Vagina (tissue), 2 donors: Measurements from ENCODE around the gene KDM2A. TPM values are rescaled to one million over a fixed set of nuclear protein-coding genes. Genes with fewer than 3 reads are reported as not detected.

Experiments used
- DNase-seq, 2 donors: peaks; one replicate each; pipeline ENCODE4 v3.0.0-alpha.2; 2017; ENCODE audit errors: extremely low spot score in 2 of 2
- H3K27ac ChIP-seq: fragments of 200-600 bp; sonication (generic); one replicate; pipeline ENCODE4 v1.5.1; 2019
- H3K27me3 ChIP-seq: fragments of 200-600 bp; sonication (generic); one replicate; pipeline ENCODE4 v1.5.1; 2019
- H3K36me3 ChIP-seq, 2 donors: fragments of 200-600 bp; sonication (generic); one replicate each; pipeline ENCODE4 v1.5.1; 2017 to 2019
- H3K4me1 ChIP-seq: fragments of 200-600 bp; sonication (generic); one replicate; pipeline ENCODE4 v1.5.1; 2019
- H3K4me3 ChIP-seq, 2 donors: fragments of 200-600 bp; sonication (generic); 1 replicate in 1 of 2; 2 replicates in 1 of 2; pipeline ENCODE4 v1.5.1; 2016 to 2019
- H3K9me3 ChIP-seq: fragments of 200-600 bp; sonication (generic); one replicate; pipeline ENCODE4 v1.5.1; 2019
- CTCF ChIP-seq, 3 experiments: fragments of 450-650 bp in 2 of 3; fragments of 200-600 bp in 1 of 3; sonication (generic) in 1 of 3; IDR thresholded peaks; one replicate each; pipeline ENCODE4 v1.5.1; 2017 to 2019; ENCODE audit warnings: antibody characterized with exemption in 3 of 3, mild to moderate bottlenecking in 2 of 3, moderate library complexity in 2 of 3
- POLR2A ChIP-seq, 2 donors: fragments of 450-650 bp; IDR thresholded peaks; one replicate each; pipeline ENCODE4 v1.6.1; 2017; ENCODE audit warnings: antibody characterized with exemption in 2 of 2, mild to moderate bottlenecking in 2 of 2, moderate library complexity in 2 of 2
- POLR2AphosphoS5 ChIP-seq, 2 donors: sonication (generic); formaldehyde crosslinking; IDR thresholded peaks; one replicate each; pipeline ENCODE4 v1.9.0; 2017; ENCODE audit warnings: antibody characterized with exemption in 2 of 2, mild to moderate bottlenecking in 2 of 2, low read depth in 1 of 2; ENCODE audit not compliant: insufficient read depth in 1 of 2
- intact Hi-C: fragments of 100-400 bp; cut with DNase I; formaldehyde crosslinking; loops from one replicate; pipeline ENCODE4 v1.15.1; 2023
- total RNA-seq: library from RNA; depleted of rRNA; stranded (reverse); fragments of >200 nt; gene quantifications from one replicate; pipeline ENCODE4 v1.2.3, GENCODE V29; 2016

Gene KDM2A
- total RNA-seq, 1 donor from 2014 or later: 51.8 TPM

- H3K4me1 ChIP-seq: peaks cover 91% of the 10 kb centered on the region
- H3K9me3 ChIP-seq: no peaks in the 10 kb centered on the region
- peak overlapping the region; percentile 32 to 39 for H3K4me3 ChIP-seq
- TF ChIP-seq POLR2AphosphoS5 (IDR thresholded peaks at IDR 0.05; ENCODE audit: insufficient read depth in 1 of 2, low read depth in 1 of 2) (no peak), CTCF (IDR thresholded peaks at IDR 0.05) (no peak), POLR2A (IDR thresholded peaks at IDR 0.05) (no peak)
- intact Hi-C loops: no loop called here
- H3K27me3 ChIP-seq: no peaks in the 10 kb centered on the region
- peaks cover 0 to 11% of the 10 kb centered on the region in 2 donors for H3K36me3 ChIP-seq
- no peak for DNase-seq
- H3K27ac ChIP-seq: peak overlapping the region; percentile 96
Measured at GRCh38 chr11:67270256-67271204, 151.5 kb downstream of the KDM2A start.

GRCh38 chr11:67271205-67271540 is 152.1 kb downstream of the KDM2A start:
- no peak for DNase-seq
- no peak for TF ChIP-seq POLR2A (IDR thresholded peaks at IDR 0.05)
- Histone ChIP-seq H3K27me3 (no peaks in the 10 kb centered on the region), H3K4me1 (peaks cover 91% of the 10 kb centered on the region), H3K4me3 (peak overlapping the region in 1 of 2 donors; percentile 39), H3K36me3 (peaks cover 0 to 11% of the 10 kb centered on the region in 2 donors), H3K9me3 (no peaks in the 10 kb centered on the region), H3K27ac (peak overlapping the region; percentile 96)
- intact Hi-C loops: no loop called here

GRCh38 chr11:67271541-67272284 is 152.7 kb downstream of the KDM2A start:
- Histone ChIP-seq H3K27ac (peak overlapping the region; percentile 96), H3K4me1 (peaks cover 97% of the 10 kb centered on the region), H3K27me3 (no peaks in the 10 kb centered on the region), H3K36me3 (peaks cover 0 to 11% of the 10 kb centered on the region in 2 donors), H3K9me3 (no peaks in the 10 kb centered on the region), H3K4me3 (peak overlapping the region in 1 of 2 donors; percentile 39)
- intact Hi-C loops: no loop called here
- peak in 1 of 2 donors; percentile 25 for TF ChIP-seq POLR2AphosphoS5 (IDR thresholded peaks at IDR 0.05; ENCODE audit: insufficient read depth in 1 of 2, low read depth in 1 of 2)
- no peak for TF ChIP-seq CTCF (IDR thresholded peaks at IDR 0.05)
- TF ChIP-seq POLR2A (IDR thresholded peaks at IDR 0.05): no peak
- DNase-seq: no peak

GRCh38 chr11:67272327-67273259 is 153.5 kb downstream of the KDM2A start:
- no peak for DNase-seq
- no peaks in the 10 kb centered on the region for H3K27me3 ChIP-seq
- intact Hi-C loops: no loop called here
- no peak for TF ChIP-seq POLR2A (IDR thresholded peaks at IDR 0.05)
- TF ChIP-seq POLR2AphosphoS5 (IDR thresholded peaks at IDR 0.05; ENCODE audit: insufficient read depth in 1 of 2, low read depth in 1 of 2): no peak
- TF ChIP-seq CTCF (IDR thresholded peaks at IDR 0.05): no peak
- peak overlapping the region in 1 of 2 donors; percentile 11 for H3K4me3 ChIP-seq
- H3K27ac ChIP-seq: peak overlapping the region; percentile 92
- peaks cover 0 to 11% of the 10 kb centered on the region in 2 donors for H3K36me3 ChIP-seq
- H3K9me3 ChIP-seq: no peaks in the 10 kb centered on the region
- peaks cover 100% of the 10 kb centered on the region for H3K4me1 ChIP-seq
